Measurements from ENCODE around the gene CNGB1.
A peak's percentile ranks its signal among the peaks of the same experiment; 100 is the strongest.
"Not testable (repeated sequence)": the region's sequence is repeated elsewhere in the genome, so short reads cannot be mapped to it uniquely, and the experiment has no call there.

Gene CNGB1

DNA sequence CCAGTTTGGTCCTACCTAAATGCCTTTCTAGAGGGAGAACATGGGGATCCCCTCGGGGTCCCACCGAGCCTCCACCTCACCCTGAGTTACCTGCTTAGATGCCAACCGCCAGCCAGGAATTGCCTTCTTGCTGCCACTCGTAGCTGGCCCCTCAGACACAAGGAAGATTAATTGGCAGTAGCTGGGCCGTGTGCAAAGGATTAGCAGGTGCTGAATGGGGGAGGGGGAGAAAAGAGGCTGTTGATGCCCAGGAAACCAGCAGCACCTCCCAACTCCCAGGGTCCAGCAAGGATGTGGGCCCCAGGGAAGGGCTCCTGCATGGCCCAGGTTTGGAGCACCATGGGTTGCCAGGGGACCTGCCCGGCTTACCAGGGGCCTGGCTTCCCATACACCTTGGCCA is at the start of gene CNGB1:
TSS of gene CNGB1 (minus strand) at position 159 of the 400 bp plus-strand sequence. CDS start 3,842 bp downstream, outside the sequence.
- DNase-seq (ENCODE audit: low read depth) = no peak

GRCh38 chr16:58019866-58020538 is 49.1 kb upstream of the CNGB1 start:
- DNase-seq (ENCODE audit: low read depth) = no peak

DNA sequence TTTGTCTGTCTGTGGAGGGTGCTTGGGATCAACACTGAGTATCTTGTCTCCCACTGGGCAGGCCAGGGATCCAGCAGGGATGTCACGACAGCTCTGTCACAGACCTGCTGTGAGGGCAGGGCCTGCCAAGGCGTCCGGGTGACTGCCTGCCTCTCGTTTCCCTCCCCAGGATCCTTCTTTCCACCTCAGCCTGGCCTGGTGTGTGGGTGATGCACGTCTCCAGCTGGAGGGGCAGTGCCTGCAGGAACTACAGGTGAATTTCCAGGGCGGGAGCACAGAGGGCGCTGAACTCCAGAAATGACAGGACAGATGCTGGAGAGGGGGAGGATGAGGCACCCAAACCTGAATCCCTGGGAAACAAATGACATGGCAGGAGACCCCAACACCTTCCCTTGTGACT is 47.9 kb upstream of the CNGB1 start:
- DNase-seq (ENCODE audit: low read depth) = no peak

DNA sequence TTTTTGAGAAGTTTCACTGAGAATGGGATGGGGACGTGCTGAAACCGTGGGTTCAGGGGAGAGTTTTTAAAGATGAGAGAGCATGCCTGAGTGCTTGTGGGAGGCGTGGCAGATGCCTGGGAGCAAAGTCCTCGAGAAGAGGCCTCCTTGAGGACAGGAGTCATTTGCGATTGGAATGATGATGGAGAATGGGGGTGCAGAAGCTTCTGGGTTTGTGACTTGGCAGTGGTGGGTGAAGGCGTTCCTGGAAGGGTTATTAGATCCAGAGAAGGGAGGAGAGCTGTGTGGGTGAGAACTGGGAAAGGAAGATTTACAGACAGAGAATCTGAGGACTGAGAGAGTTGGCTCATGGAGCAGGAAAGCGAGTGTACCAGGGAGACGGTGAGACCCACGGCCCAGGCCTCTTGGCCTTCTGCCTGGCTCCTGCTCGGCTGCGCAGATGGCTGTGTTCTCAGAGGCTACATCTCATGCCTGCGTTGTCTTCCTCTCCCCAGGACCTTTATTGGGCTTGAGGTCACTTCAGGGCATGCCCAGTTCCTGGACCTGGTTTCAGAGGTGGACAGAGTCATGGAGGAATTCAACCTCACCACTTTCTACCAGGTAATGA is 46.0 kb upstream of the CNGB1 start:
- no peak for DNase-seq (ENCODE audit: low read depth)

GRCh38 chr16:58013201-58013956 is 42.5 kb upstream of the CNGB1 start:
- no peak for DNase-seq (ENCODE audit: low read depth)

DNA sequence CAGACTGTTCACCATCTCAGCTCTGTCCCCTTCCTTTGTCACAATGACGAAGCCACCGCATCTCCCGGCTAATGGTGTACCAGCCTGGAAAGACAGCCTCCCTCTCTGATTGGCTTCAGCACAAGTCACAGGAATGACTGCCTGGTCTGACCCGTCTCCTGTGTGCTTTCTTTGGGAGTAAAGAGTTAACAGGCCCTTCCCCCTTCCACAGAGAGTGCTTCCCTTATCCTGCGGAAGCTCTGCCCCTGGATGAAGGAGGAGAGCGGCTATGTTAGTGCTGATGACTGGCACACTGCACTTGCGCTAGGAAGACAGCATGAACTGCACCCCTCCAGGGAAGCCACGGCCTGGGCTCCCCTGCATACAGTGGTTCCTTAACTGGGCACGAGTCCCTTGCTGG is 41.6 kb upstream of the CNGB1 start:
- DNase-seq (ENCODE audit: low read depth) = no peak

GRCh38 chr16:58011652-58012051 is 40.7 kb upstream of the CNGB1 start:
- no peak for DNase-seq (ENCODE audit: low read depth)

DNA sequence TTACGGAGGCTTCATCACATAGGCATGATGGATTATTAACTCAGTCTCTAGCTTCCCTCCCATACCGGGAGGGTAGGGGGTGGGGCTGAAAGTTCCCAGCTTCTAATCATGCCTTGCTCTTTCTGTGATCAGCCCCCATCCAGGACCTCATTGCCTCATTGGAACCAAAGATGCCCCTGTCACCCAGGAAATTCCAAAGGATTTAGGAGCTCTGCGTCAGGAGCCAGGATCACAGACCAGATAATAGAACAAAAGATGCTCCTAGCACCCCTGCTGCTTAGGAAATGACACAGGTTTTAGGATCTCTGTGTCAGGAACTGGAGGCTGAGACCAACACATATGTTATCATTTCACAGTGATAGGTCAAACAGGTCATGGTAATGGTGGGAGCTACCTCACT is 40.0 kb upstream of the CNGB1 start:
- DNase-seq (ENCODE audit: low read depth) = no peak

DNA sequence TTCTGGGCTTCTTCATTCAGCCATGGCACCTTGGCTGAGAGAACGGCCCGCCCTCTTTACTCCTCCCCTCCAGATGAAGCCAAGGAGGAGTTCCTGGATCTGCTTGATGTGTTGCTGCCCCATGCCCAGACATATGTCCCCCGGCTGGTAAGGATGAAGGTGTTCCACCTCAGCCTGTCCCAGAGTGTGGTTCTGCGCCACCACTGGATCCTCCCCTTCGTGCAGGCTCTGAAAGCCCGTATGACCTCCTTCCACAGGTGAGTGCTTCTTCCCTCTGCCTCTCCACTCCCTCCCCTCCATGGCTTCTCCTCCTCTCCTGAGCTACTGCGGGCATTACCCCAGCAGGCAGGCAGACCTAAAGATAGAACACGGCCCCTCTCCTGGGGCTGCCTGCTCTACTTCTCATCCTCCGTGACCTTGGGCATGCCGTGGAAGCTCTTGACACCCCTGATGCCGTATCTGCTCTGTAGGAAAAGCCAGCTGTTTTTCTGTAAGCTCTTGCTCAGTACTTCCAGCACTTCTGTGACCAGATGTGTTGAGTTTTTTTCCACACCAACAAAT is 39.0 kb upstream of the CNGB1 start:
- DNase-seq (ENCODE audit: low read depth) = no peak

DNA sequence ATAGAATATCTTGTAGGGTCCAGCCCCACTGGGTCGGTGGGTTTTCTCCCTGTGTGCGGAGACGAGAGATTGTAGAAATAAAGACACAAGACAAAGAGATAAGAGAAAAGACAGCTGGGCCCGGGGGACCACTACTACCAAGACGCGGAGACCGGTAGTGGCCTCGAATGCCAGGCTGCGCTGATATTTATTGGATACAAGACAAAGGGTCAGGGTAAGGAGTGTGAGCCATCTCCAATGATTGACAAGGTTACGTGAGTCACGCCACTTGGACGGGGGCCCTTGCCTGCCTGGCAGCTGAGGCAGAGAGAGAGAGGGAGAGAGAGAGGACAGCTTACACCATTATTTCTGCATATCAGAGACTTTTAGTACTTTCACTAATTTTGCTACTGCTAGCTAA is 33.8 kb upstream of the CNGB1 start:
- not testable (repeated sequence) for DNase-seq (ENCODE audit: low read depth)

GRCh38 chr16:58002936-58003335 is 32.0 kb upstream of the CNGB1 start:
- no peak for DNase-seq (ENCODE audit: low read depth)

GRCh38 chr16:58002416-58002800 is 31.5 kb upstream of the CNGB1 start:
- no peak for DNase-seq (ENCODE audit: low read depth)

DNA sequence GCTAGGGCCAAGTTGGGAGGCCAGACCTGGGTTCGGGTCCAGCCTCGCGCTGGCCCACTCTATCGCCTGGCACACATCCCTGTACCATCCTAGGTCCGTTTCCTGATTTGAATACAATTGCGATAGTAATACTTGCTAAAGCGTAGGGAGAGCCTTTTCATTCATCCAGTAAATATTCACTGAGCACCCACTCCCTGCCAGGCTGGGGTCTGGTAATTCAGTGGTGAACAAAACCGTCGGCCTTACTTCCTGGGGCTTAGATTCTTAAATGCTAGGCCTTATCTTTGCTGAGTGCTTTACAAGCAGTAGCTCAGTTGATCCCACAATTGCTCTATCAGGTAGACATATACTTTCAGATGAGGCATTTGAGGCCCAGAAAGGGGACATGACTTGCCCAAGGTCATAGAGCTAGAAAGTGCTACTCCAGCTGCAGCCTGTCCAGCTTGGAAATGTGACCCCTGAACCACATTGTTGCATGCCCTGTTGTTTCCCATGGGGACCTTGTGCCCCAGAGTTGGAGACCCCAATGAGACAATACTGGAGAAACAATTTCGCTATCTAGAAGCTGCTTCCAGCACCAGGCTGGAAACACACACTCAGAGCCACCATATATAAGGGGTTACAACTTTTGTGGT is 31.0 kb upstream of the CNGB1 start:
- DNase-seq (ENCODE audit: low read depth) = no peak

DNA sequence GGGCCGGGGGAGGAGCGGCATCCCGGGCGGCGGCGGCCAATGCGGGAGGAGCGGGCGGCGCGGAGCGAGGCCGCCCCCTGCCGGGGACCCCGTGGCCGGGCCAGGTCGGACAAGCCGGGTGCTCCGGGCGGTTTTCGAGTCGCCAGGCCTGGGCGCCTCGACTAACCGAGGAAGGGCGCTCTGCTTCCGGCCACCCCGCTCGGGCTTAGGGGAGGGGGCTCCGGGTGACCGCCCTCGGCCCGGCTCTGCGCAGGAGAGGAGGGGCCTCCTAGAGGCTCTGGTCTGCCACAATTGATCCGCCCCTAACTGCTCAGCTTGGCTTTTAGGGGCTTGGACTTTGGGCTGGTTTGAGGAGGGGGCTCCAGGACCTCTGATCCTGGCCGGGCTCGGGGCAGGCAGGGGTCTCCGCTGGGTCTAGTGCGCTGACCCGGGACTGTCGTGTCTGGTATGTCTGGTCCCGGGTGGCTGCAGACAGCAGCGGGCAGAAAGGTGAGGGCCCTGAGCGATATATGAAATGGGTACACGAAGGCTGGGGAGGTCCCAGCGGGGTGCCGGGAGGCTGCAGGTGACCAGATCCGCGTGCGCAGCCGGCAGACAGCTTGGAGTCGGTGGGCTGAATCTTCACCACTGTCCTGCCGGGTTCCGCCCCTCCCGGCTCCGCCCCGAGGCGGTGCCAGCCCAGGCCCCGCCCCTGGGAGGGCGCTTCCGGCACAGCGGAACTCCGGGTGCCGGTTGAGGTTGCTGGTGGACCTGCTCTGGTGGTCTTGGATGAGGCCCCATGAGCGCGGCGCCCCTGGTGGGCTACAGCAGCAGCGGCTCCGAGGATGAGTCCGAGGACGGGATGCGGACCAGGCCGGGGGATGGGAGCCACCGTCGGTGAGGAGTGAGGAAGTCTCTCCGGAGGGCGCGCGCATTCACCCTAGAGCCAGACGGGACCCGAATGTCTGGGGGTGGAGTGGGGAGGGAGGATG is 30.1 kb upstream of the CNGB1 start, which contains the start of gene USB1:
TSS of gene USB1 (plus strand) at position 702 of the 971 bp plus-strand sequence. CDS start at position 779, 77 bp downstream.
- peak; percentile 54 for DNase-seq (ENCODE audit: low read depth)

- no peak for DNase-seq (ENCODE audit: low read depth)
Observed at GRCh38 chr16:57999971-58000705, 29.2 kb upstream of the CNGB1 start, which contains the start of gene ZNF319. Gene ZNF319, minus strand, starts transcription at chr16:58000672. Its CDS starts 2,407 bp downstream, at chr16:57998265.

- no peak for DNase-seq (ENCODE audit: low read depth)
Observed at GRCh38 chr16:57999366-57999970, 28.5 kb upstream of the CNGB1 start.

DNA sequence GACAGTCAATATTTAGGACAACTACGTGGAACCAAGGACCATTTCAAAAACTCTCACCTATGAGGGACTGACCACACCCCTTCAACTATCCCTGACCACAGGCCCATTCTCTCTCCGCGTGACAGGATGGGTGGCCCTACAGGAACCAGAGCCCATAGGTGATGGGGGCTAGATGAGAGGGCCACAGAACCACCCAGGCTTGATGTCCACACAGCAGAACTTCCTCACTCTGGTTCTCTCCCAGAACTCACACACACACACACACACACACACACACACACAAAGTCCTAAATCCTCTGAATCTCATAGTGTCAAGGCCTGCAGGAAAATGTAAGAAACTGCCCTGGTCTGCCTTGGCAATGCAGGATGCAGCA is 28.1 kb upstream of the CNGB1 start:
- no peak for DNase-seq (ENCODE audit: low read depth)

DNA sequence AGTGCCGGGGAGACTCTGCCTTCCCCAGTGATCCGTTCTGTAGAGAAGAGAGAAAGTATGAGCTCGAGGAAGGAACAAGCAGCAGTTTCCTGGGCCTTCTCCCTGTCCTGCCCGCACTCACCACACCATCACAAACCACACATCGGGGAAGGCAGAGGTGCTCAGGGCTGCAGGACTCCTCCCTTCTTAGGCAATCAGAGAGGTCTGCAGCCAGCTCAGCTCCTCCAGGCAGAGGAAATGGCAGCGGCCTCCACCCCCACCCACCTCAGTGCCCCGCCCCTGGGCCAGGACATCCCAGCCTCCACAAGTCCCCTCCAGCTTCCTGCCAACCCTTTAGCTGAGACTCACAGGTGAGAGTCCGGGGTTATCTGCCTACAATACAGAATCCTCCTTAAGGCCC is 27.6 kb upstream of the CNGB1 start:
- no peak for DNase-seq (ENCODE audit: low read depth)

GRCh38 chr16:57997528-57998265 is 26.8 kb upstream of the CNGB1 start:
- no peak for DNase-seq (ENCODE audit: low read depth)

Measured in stromal cell of bone marrow (primary cell).